Measurements from ENCODE around the gene TSPAN15. TPM values are rescaled to one million over a fixed set of nuclear protein-coding genes. Genes with fewer than 3 reads are reported as not detected.
"Not testable (repeated sequence)": the region's sequence is repeated elsewhere in the genome, so short reads cannot be mapped to it uniquely, and the experiment has no call there.

TSPAN15 gene
- polyA plus RNA-seq, 3 donors, result 49.7 to 64.2 (median 59.6) TPM

DNA sequence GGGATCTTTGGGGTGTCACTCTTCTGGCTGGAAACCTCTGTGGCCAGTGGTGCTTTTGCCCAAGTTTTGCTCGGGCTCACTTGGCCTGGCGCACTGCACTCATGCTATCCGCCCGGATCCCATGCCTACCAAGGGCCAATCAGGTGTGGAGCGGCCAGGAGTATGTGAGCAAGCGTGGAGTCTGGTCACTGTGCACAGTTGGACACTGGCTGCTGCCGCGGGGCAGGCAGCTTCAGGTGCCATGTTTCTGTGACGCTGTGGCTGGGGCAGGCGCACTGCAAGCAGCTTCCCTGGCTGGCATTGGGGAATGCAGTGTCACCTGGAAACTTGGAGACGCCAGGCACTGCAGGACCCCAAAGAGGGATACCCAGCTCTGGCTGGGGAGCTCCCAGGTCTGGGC lies 76.7 kb downstream of the TSPAN15 start:
- DNase-seq, result no peak

DNA sequence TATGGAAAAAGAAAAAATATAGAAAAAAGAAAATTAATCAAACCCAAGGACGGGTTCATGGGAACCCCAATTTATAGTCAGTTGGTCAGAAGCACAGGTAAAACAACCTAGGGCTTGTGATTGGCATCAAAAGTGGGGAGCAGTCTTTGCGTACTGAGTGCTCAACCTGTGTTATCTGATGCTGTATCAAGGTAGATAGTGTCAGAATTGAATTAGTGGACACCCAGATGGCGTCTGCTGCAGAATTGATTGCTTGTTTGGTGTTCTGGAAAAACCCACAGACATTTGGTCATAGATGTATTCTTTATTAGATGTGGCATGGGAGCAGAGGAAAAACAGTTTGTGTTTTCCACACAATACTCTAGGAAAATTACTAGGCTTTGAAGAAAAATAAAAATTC lies 82.4 kb downstream of the TSPAN15 start:
- no peak for DNase-seq

DNA sequence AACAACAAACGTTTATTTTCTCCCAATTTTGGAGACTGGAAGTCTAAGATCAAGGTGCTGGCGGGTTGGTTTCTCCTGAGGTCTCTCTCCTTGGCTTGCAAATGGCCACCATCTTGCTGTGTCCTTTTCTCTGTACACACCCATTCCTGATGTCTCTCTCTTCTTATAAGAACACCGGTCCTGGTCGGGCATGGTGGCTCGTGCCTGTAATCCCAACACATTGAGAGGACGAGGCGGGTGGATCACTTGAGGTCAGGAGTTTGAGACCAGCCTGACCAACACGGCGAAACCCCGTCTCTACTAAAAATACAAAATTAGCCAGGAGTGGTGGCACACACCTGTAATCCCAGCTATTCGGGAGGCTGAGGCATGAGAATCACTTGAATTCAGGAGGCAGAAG lies 85.3 kb downstream of the TSPAN15 start:
- not testable (repeated sequence) for DNase-seq

DNA sequence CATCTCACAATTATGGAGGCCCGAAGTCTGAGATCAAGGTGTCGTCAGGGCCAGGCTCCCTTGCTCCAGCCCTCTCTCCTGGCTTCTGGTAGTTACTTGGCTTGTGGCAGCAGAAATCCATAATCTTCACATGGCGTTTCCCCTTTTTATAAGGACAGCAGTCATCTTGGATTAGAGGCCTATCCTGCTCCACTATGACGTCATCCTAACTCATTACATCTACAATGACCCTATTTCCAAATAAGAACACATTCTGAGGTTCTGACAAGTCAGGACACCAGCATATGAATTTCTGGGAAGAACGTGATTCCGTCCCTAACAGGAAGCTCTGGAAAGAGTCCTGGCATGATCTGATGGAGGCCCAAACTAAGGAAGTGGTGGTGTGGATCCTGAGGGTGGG lies 86.2 kb downstream of the TSPAN15 start:
- DNase-seq, result no peak

DNA sequence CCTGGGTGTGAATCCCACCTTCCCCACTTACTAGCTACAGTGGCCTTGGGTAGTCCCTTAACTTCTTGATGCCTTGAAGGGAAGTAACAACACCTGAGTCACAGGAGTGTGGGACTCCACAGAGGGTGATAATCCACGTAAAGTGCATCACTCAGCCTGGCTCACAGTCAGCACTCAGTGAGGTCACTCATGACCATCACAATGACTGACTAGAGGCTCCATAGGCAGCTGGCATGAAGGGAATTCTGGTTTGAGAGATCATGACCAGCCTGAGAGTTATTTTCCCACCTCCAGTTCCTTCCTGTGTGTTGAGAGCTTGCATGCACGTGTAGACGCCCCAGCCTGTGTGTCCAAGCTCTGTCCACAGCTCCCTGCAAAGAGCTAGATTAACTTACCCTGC lies 87.2 kb downstream of the TSPAN15 start:
- DNase-seq, result no peak

DNA sequence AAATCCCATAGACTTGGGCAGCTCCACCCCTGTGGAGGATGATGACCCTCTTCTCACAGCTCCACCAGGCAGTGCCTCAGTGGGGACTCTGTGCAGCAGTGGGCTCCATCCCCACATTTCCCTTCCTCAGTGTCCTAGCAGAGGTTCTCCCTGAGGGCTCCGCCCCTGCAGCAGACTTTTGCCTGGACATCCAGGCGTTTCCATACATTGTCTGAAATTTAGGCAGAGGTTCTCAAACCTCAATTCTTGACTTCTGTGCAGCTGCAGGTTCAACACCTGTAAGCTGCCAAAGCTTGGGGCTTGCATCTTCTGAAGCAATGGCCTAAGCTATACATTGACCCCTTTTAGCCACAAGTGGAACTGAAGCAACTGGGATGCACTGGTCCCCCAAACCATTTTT lies 90.2 kb downstream of the TSPAN15 start:
- DNase-seq, result no peak

DNA sequence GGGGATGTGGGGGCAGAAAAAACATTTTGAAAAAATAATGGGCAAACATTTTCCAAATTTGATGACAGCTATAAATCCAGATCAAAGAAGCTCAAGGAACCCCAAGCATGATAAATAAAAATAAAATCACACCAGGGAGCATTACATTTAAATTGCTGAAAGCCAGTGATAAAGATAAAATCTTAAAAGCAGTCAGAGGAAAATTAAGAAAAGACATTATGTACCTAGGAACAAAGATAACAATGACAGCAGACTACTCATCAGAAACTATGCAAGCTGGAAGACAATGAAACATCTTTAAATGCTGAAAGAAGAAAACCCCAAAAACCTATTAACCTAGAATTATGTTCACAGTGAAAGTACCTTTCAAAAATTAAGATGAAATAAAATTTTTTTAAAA lies 98.7 kb downstream of the TSPAN15 start:
- no peak for DNase-seq

DNA sequence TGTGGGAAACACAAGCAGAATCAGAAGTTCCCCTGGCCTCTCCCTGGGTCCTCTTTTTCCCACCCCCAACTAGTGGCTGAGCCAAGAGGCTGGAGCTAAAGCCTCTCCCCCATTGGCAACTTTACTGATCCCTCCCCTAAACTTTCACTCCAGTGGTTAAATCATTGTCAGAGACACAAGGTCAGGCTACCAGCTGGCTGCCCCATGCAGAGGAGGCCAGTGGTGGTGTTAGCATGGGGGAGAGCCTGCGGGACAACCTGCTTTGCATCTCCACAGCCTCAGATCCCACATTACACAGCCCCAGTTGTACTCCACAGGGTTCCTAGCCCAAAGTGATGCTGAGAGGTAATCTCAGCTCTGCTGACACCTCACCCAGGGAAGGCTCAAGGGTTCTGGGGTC lies 101.0 kb downstream of the TSPAN15 start:
- DNase-seq, result no peak

DNA sequence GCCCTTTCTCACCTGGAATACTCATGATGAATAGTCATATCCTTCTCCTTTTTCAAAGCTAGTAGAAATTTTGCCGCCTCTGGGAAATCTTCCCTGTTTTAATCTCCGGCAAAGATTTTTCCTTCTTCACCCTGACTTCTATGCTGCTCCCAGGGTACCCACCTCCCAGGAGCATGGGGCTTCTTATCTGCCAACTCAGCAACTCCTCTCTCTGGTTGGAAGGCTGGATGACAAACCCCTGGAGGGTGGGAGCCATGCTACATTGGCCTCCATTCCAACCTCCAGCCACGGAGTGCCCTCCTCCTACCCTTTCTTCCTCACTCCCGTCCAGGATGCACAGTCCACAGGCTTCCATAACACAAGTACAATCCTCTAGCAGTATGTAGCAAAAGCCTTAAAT lies 102.1 kb downstream of the TSPAN15 start:
- no peak for DNase-seq

DNA sequence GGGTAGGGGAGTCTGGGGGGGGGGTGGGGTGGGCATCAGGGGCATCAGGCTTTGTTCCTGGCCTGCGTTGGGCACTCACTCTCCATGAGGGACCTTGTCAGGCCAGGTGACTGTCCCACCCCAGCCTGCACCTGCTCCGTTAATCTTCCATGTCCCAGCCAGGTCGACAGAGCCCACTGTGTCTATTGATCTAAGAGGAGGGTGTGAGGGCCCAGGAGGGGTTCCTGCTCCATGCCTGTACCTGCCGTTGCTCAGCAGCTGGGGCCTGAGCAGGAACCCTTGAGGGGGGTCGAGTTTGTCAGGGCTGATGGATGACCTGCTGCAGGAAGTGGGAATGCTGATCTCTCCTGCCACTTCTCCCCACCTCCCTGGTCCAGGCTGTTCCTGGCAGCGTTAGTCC lies 103.3 kb downstream of the TSPAN15 start:
- no peak for DNase-seq

Other genes starting within 250 kb of the TSPAN15 start
- 10 to 100 TPM; 15.8 to 21.0 (median 19.3) TPM for gene HKDC1, start 231.1 kb upstream of the TSPAN15 start, polyA plus RNA-seq (ENCODE audit: insufficient read length in 3 of 3)
- 10 to 100 TPM; 48.5 to 56.6 (median 51.2) TPM for gene HK1, start 173.0 kb upstream of the TSPAN15 start, polyA plus RNA-seq (ENCODE audit: insufficient read length in 3 of 3)
- gene TACR2, start 34.5 kb upstream of the TSPAN15 start, polyA plus RNA-seq (ENCODE audit: insufficient read length in 3 of 3), result under 1 TPM; 0.16 to 0.34 (median 0.29) TPM
- not detected for gene NEUROG3, start 122.0 kb downstream of the TSPAN15 start, polyA plus RNA-seq (ENCODE audit: insufficient read length in 3 of 3)
- gene FAM241B, start 178.8 kb downstream of the TSPAN15 start, polyA plus RNA-seq (ENCODE audit: insufficient read length in 3 of 3), result 10 to 100 TPM; 11.0 to 11.5 (median 11.4) TPM